AG09319 (cell line): Measurements from ENCODE around the gene HSPB8.

Experiments
- DNase-seq: peaks from one replicate; pipeline ENCODE4 v3.0.0-alpha.2; 2010; ENCODE audit warnings: low read depth; ENCODE audit errors: extremely low read depth
- CTCF ChIP-seq: IDR thresholded peaks from 2 replicates; pipeline ENCODE4 v1.5.1; 2011; ENCODE audit warnings: low read depth, mild to moderate bottlenecking, inconsistent platforms, low read length, moderate library complexity

HSPB8 gene

DNA sequence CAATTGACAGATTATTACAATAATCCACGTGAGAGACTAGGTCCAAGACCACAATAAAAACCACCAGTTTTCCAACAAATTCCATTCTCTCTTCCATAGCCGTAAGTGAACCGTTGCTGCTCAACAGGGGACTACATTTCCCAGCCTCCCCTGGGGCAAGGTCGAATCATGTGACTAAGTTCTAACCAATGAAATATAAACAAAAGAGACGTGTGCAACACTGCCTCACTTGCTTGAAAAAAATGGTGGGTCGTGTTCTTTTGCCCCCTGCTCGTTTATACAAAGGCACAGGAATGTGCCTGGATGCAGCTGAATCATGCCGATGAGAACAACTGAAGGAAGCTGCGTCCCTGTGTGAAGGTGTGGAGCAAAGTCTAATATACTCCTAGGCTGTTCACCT is 51.1 kb downstream of the HSPB8 start:
- TF ChIP-seq CTCF, result no peak
- no peak for DNase-seq

GRCh38 chr12:119230807-119231206 is 52.1 kb downstream of the HSPB8 start:
- no peak for TF ChIP-seq CTCF
- DNase-seq, result no peak

- DNase-seq, result no peak
- no peak for TF ChIP-seq CTCF
Observed at GRCh38 chr12:119231774-119232173, 53.0 kb downstream of the HSPB8 start.

DNA sequence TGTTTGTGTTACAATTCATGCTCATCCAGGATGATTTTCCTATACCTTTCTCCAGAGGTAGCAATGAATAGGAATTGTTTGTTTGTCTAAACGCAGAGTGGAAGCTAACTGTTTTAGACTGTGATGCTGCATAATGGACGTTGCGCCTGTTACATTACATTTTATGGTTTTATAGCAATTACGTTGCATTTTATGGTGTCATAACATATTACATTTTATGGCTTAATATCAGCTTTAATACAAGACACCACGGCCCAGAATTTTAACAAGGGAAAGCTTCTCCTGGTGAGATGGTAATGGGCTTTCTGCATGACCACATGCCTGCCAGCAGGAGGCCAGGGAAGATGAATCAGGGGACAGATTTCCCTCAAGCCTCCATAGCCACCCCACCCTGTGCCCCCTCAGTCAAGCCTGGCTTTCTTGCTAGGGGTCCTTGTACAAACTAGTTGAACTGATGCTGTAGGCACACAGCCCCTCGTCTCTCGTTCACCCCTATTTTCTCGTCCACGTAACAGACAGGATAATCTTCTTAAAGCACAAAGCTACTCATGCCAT is 56.5 kb downstream of the HSPB8 start:
- DNase-seq, result no peak
- no peak for TF ChIP-seq CTCF

- TF ChIP-seq CTCF, result no peak
- no peak for DNase-seq
Observed at GRCh38 chr12:119236372-119236771, 57.6 kb downstream of the HSPB8 start.

GRCh38 chr12:119239040-119239439 is 60.3 kb downstream of the HSPB8 start:
- DNase-seq, result no peak
- no peak for TF ChIP-seq CTCF

DNA sequence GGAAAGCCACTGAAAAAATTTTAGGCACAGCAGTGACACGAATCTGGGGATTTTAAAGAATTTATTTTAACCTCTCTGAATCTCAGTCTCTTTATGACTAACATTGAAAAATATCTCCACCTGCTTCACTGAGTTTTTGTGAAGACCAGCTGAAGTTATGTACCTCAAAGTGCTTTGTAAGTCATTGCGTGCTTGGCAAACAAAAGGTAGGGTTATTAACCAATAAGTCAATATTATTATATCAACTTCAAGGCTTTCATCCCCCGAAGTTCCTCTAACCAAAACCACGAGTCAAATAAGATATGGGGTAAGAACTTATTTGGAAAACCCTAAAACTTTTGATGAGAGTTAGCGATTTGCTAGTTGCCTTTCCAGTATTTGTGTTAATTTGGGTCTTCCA is 62.3 kb downstream of the HSPB8 start:
- DNase-seq, result no peak
- no peak for TF ChIP-seq CTCF
